HL-60/S4 treated with retinoic acid at 250 ng/mL for 4 days and 3 days (cell line): Measurements from ENCODE around the gene SSH3.

Source experiments
- in situ Hi-C: fragments of 300-500 bp; cut with MboI; formaldehyde crosslinking; loops from 2 replicates; pipeline ENCODE4 v1.7.0; 2022; ENCODE audit warnings: low sequenced_read_pairs

The SSH3 gene

GRCh38 chr11:67289651-67290479 lies 13.5 kb upstream of the SSH3 start:
- in situ Hi-C loops = no loop called here

- in situ Hi-C loops = no loop called here
These were observed 12.5 kb upstream of the SSH3 start for GRCh38 chr11:67290801-67291200.

- in situ Hi-C loops = no loop called here
These were observed 11.6 kb upstream of the SSH3 start for GRCh38 chr11:67291481-67292381.

GRCh38 chr11:67292671-67293070 lies 10.7 kb upstream of the SSH3 start:
- in situ Hi-C loops = no loop called here

- in situ Hi-C loops = no loop called here
These were observed 10.2 kb upstream of the SSH3 start for GRCh38 chr11:67293090-67293489.

- in situ Hi-C loops = no loop called here
These were observed 7.5 kb upstream of the SSH3 start for GRCh38 chr11:67295846-67296245.

- in situ Hi-C loops = no loop called here
These were observed 4.5 kb upstream of the SSH3 start for GRCh38 chr11:67298786-67299185.

- in situ Hi-C loops = no loop called here
These were observed 3.7 kb upstream of the SSH3 start for GRCh38 chr11:67299471-67300191.

- in situ Hi-C loops = no loop called here
These were observed 3.0 kb upstream of the SSH3 start for GRCh38 chr11:67300256-67300755.

GRCh38 chr11:67300756-67301312 lies 2.5 kb upstream of the SSH3 start:
- in situ Hi-C loops = no loop called here

GRCh38 chr11:67301313-67301921 lies 1.9 kb upstream of the SSH3 start:
- in situ Hi-C loops = no loop called here

GRCh38 chr11:67301951-67302516 lies 1.3 kb upstream of the SSH3 start:
- in situ Hi-C loops = no loop called here

- in situ Hi-C loops = no loop called here
These were observed 679 bp upstream of the SSH3 start for GRCh38 chr11:67302571-67303131.

- in situ Hi-C loops = no loop called here
These were observed 593 bp downstream of the SSH3 start for GRCh38 chr11:67303835-67304411.

- in situ Hi-C loops = no loop called here
These were observed 1.3 kb downstream of the SSH3 start for GRCh38 chr11:67304511-67305113.

- in situ Hi-C loops = no loop called here
These were observed 3.6 kb downstream of the SSH3 start for GRCh38 chr11:67306769-67307544.

GRCh38 chr11:67307545-67308001 lies 4.2 kb downstream of the SSH3 start:
- in situ Hi-C loops = no loop called here
